ENCODE measurements around the gene ATP13A3. TPM values are rescaled to one million over a fixed set of nuclear protein-coding genes. Genes with fewer than 3 reads are reported as not detected.
"Not testable (repeated sequence)": the region's sequence is repeated elsewhere in the genome, so short reads cannot be mapped to it uniquely, and the experiment has no call there.

ATP13A3 gene
- total RNA-seq, 1 experiment from 2014 or later: 331 TPM

GRCh38 chr3:194485468-194485880, 1.3 kb downstream of the ATP13A3 start:
- Histone ChIP-seq H3K79me2 (ENCODE audit: low read length) (peaks cover 66% of the 10 kb centered on the region), H4K20me1 (ENCODE audit: insufficient read depth, low read depth, low read length) (peaks cover 15% of the 10 kb centered on the region; the same call in 1 of the 2 replicates), H3K27me3 (ENCODE audit: low read length) (no peaks in the 10 kb centered on the region), H3K36me3 (ENCODE audit: insufficient read depth, low read length) (peaks cover 23% of the 10 kb centered on the region; the same call in 1 of the 2 replicates), H3K4me2 (ENCODE audit: low read depth, low read length, poor library complexity, severe bottlenecking) (peak overlapping the region; percentile 79), H3K4me3 (ENCODE audit: low read length) (peak overlapping the region; percentile 74), H3K9me2 (replicated peaks; ENCODE audit: insufficient read depth, low read length) (no peaks in the 10 kb centered on the region), H3K9me3 (ENCODE audit: low read length) (no peaks in the 10 kb centered on the region), H2AFZ (ENCODE audit: low read length) (no peak overlapping the region), H3K4me1 (ENCODE audit: low read length) (peaks cover 77% of the 10 kb centered on the region), H3K27ac (ENCODE audit: low read length) (peak overlapping the region; percentile 7; the same call in 1 of the 2 replicates), H3K9ac (ENCODE audit: low read length) (peak overlapping the region; percentile 76)
- no peak for DNase-seq

GRCh38 chr3:194484614-194485013, 2.2 kb downstream of the ATP13A3 start:
- Histone ChIP-seq H3K4me2 (ENCODE audit: low read depth, low read length, poor library complexity, severe bottlenecking) (peak overlapping the region; percentile 79), H3K36me3 (ENCODE audit: insufficient read depth, low read length) (peaks cover 23% of the 10 kb centered on the region; the same call in 1 of the 2 replicates), H3K27me3 (ENCODE audit: low read length) (no peaks in the 10 kb centered on the region), H3K27ac (ENCODE audit: low read length) (no peak overlapping the region; the same call in 1 of the 2 replicates), H3K79me2 (ENCODE audit: low read length) (peaks cover 75% of the 10 kb centered on the region), H3K4me1 (ENCODE audit: low read length) (peaks cover 77% of the 10 kb centered on the region), H3K4me3 (ENCODE audit: low read length) (peak overlapping the region; percentile 74), H3K9me2 (replicated peaks; ENCODE audit: insufficient read depth, low read length) (no peaks in the 10 kb centered on the region), H3K9me3 (ENCODE audit: low read length) (no peaks in the 10 kb centered on the region), H2AFZ (ENCODE audit: low read length) (no peak overlapping the region), H4K20me1 (ENCODE audit: insufficient read depth, low read depth, low read length) (peaks cover 15% of the 10 kb centered on the region; the same call in 1 of the 2 replicates), H3K9ac (ENCODE audit: low read length) (peak overlapping the region; percentile 76; the same call in 1 of the 2 replicates)
- no peak for DNase-seq

- Histone ChIP-seq H3K27me3 (ENCODE audit: low read length) (no peaks in the 10 kb centered on the region), H3K9me3 (ENCODE audit: low read length) (no peaks in the 10 kb centered on the region), H3K4me3 (ENCODE audit: low read length) (no peak overlapping the region), H3K9me2 (replicated peaks; ENCODE audit: insufficient read depth, low read length) (no peaks in the 10 kb centered on the region), H3K4me2 (ENCODE audit: low read depth, low read length, poor library complexity, severe bottlenecking) (peak overlapping the region; percentile 79), H3K36me3 (ENCODE audit: insufficient read depth, low read length) (peaks cover 25% of the 10 kb centered on the region; the same call in 1 of the 2 replicates), H3K27ac (ENCODE audit: low read length) (no peak overlapping the region), H3K4me1 (ENCODE audit: low read length) (peaks cover 75% of the 10 kb centered on the region), H4K20me1 (ENCODE audit: insufficient read depth, low read depth, low read length) (peaks cover 15% of the 10 kb centered on the region; the same call in 1 of the 2 replicates), H3K79me2 (ENCODE audit: low read length) (peaks cover 80% of the 10 kb centered on the region), H2AFZ (ENCODE audit: low read length) (no peak overlapping the region), H3K9ac (ENCODE audit: low read length) (no peak overlapping the region)
- DNase-seq: no peak
Observed at GRCh38 chr3:194483850-194484249, 3.0 kb downstream of the ATP13A3 start.

GRCh38 chr3:194482830-194483229, 4.0 kb downstream of the ATP13A3 start:
- H3K9ac ChIP-seq (ENCODE audit: low read length); H3K9me3 ChIP-seq (ENCODE audit: low read length); H3K27me3 ChIP-seq (ENCODE audit: low read length); H3K27ac ChIP-seq (ENCODE audit: low read length); H2AFZ ChIP-seq (ENCODE audit: low read length); H3K4me3 ChIP-seq (ENCODE audit: low read length); H3K9me2 ChIP-seq (replicated peaks; ENCODE audit: insufficient read depth, low read length); DNase-seq; H3K4me2 ChIP-seq (ENCODE audit: low read depth, low read length, poor library complexity, severe bottlenecking): not testable (repeated sequence)
- H3K4me1 ChIP-seq (ENCODE audit: low read length): peaks cover 75% of the 10 kb centered on the region
- H3K79me2 ChIP-seq (ENCODE audit: low read length): peaks cover 84% of the 10 kb centered on the region
- H3K36me3 ChIP-seq (ENCODE audit: insufficient read depth, low read length): peaks cover 35% of the 10 kb centered on the region; the same call in 1 of the 2 replicates
- H4K20me1 ChIP-seq (ENCODE audit: insufficient read depth, low read depth, low read length): peaks cover 15% of the 10 kb centered on the region; the same call in 1 of the 2 replicates

GRCh38 chr3:194482196-194482593, 4.6 kb downstream of the ATP13A3 start:
- no peak for DNase-seq
- peak overlapping the region; percentile 15 for H3K4me2 ChIP-seq (ENCODE audit: low read depth, low read length, poor library complexity, severe bottlenecking)

GRCh38 chr3:194481525-194482195, 5.1 kb downstream of the ATP13A3 start:
- Histone ChIP-seq H4K20me1 (ENCODE audit: insufficient read depth, low read depth, low read length) (peaks cover 15% of the 10 kb centered on the region; the same call in 1 of the 2 replicates), H3K27me3 (ENCODE audit: low read length) (no peaks in the 10 kb centered on the region), H3K9me3 (ENCODE audit: low read length) (no peaks in the 10 kb centered on the region), H3K9ac (ENCODE audit: low read length) (no peak overlapping the region), H3K4me3 (ENCODE audit: low read length) (no peak overlapping the region), H3K36me3 (ENCODE audit: insufficient read depth, low read length) (peaks cover 35% of the 10 kb centered on the region; the same call in 1 of the 2 replicates), H3K27ac (ENCODE audit: low read length) (0 out of 2 replicates have a peak overlapping the region, but pooled peaks have one; percentile 3), H3K4me2 (ENCODE audit: low read depth, low read length, poor library complexity, severe bottlenecking) (peak overlapping the region; percentile 15), H3K9me2 (replicated peaks; ENCODE audit: insufficient read depth, low read length) (no peaks in the 10 kb centered on the region), H2AFZ (ENCODE audit: low read length) (no peak overlapping the region), H3K4me1 (ENCODE audit: low read length) (peaks cover 78% of the 10 kb centered on the region), H3K79me2 (ENCODE audit: low read length) (peaks cover 96% of the 10 kb centered on the region)
- no peak for DNase-seq

More at GRCh38 chr3:194482196-194482593, 4.6 kb downstream of the ATP13A3 start:
- no peaks in the 10 kb centered on the region for H3K9me3 ChIP-seq (ENCODE audit: low read length)
- H3K9ac ChIP-seq (ENCODE audit: low read length): no peak overlapping the region
- peaks cover 15% of the 10 kb centered on the region; the same call in 1 of the 2 replicates for H4K20me1 ChIP-seq (ENCODE audit: insufficient read depth, low read depth, low read length)
- peaks cover 90% of the 10 kb centered on the region for H3K79me2 ChIP-seq (ENCODE audit: low read length)
- H2AFZ ChIP-seq (ENCODE audit: low read length): no peak overlapping the region
- no peak overlapping the region for H3K4me3 ChIP-seq (ENCODE audit: low read length)
- no peaks in the 10 kb centered on the region for H3K27me3 ChIP-seq (ENCODE audit: low read length)
- H3K9me2 ChIP-seq (replicated peaks; ENCODE audit: insufficient read depth, low read length): no peaks in the 10 kb centered on the region
- no peak overlapping the region for H3K27ac ChIP-seq (ENCODE audit: low read length)
- H3K36me3 ChIP-seq (ENCODE audit: insufficient read depth, low read length): peaks cover 35% of the 10 kb centered on the region; the same call in 1 of the 2 replicates
- peaks cover 75% of the 10 kb centered on the region for H3K4me1 ChIP-seq (ENCODE audit: low read length)

GRCh38 chr3:194481103-194481502, 5.7 kb downstream of the ATP13A3 start:
- Histone ChIP-seq H3K4me3 (ENCODE audit: low read length) (no peak overlapping the region), H3K4me2 (ENCODE audit: low read depth, low read length, poor library complexity, severe bottlenecking) (peak overlapping the region; percentile 15), H2AFZ (ENCODE audit: low read length) (no peak overlapping the region), H3K9me3 (ENCODE audit: low read length) (no peaks in the 10 kb centered on the region), H3K79me2 (ENCODE audit: low read length) (peaks cover 99% of the 10 kb centered on the region), H4K20me1 (ENCODE audit: insufficient read depth, low read depth, low read length) (peaks cover 15% of the 10 kb centered on the region; the same call in 1 of the 2 replicates), H3K9ac (ENCODE audit: low read length) (no peak overlapping the region), H3K9me2 (replicated peaks; ENCODE audit: insufficient read depth, low read length) (no peaks in the 10 kb centered on the region), H3K27ac (ENCODE audit: low read length) (peak overlapping the region; percentile 12; the same call in 1 of the 2 replicates), H3K36me3 (ENCODE audit: insufficient read depth, low read length) (peaks cover 35% of the 10 kb centered on the region; the same call in 1 of the 2 replicates), H3K27me3 (ENCODE audit: low read length) (no peaks in the 10 kb centered on the region), H3K4me1 (ENCODE audit: low read length) (peaks cover 83% of the 10 kb centered on the region)
- no peak for DNase-seq

GRCh38 chr3:194476784-194477183, 10.0 kb downstream of the ATP13A3 start:
- H3K79me2 ChIP-seq (ENCODE audit: low read length): peaks cover 99% of the 10 kb centered on the region
- H3K36me3 ChIP-seq (ENCODE audit: insufficient read depth, low read length): peaks cover 36% of the 10 kb centered on the region; the same call in 1 of the 2 replicates
- H2AFZ ChIP-seq (ENCODE audit: low read length): no peak overlapping the region
- no peak overlapping the region for H3K4me2 ChIP-seq (ENCODE audit: low read depth, low read length, poor library complexity, severe bottlenecking)
- H3K9me3 ChIP-seq (ENCODE audit: low read length): no peaks in the 10 kb centered on the region
- H3K27me3 ChIP-seq (ENCODE audit: low read length): no peaks in the 10 kb centered on the region
- no peak overlapping the region for H3K4me3 ChIP-seq (ENCODE audit: low read length)
- H3K9ac ChIP-seq (ENCODE audit: low read length): no peak overlapping the region
- H3K4me1 ChIP-seq (ENCODE audit: low read length): peaks cover 78% of the 10 kb centered on the region
- H3K27ac ChIP-seq (ENCODE audit: low read length): no peak overlapping the region
- H3K9me2 ChIP-seq (replicated peaks; ENCODE audit: insufficient read depth, low read length): no peaks in the 10 kb centered on the region
- DNase-seq: no peak
- H4K20me1 ChIP-seq (ENCODE audit: insufficient read depth, low read depth, low read length): peaks cover 17% of the 10 kb centered on the region

Data from Karpas-422 (cell line).